ENCODE data around the gene ANXA2.

Gene ANXA2

DNA sequence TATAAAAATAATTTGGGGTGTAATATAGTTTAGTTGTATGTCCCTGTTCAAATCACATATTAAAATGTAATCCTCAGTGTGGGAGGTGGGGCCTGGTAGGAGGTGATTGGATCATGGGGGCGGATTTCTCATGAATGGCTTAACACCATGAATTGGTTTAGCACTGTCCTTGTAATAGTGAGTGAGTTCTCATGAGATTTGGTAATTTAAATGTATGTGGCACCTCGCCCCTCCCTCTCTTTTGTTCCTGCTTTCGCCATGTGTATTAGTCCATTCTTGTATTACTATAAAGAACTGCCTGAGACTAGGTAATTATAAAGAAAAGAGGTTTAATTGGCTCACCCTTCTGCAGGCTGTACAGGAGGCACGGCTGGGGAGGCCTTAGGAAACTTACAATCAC, 83.9 kb downstream of the ANXA2 start:
- ATAC-seq = no peak

DNA sequence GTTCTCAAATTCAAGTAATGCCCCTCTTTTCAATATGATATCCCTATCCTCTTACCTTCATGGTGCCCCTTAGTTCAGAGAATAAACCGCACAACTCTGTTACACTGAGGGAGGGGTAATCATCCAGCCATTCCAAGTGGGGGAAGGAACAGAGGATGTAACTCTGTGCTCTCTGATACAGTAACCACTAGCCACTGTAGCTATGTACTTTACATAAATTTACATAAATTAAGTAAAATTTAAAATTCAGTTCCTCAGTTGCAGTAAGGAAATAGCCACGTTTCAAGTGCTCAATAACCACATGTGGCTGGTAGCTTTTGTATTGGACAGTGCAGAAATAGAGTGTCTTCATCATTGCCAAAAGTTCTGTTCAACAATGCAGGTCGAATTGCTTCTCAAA, 90.8 kb downstream of the ANXA2 start:
- no peak for TF ChIP-seq GLIS3 (CRISPR knock-in tag; IDR thresholded peaks at IDR 0.05)
- TF ChIP-seq PPARA (CRISPR knock-in tag; IDR thresholded peaks at IDR 0.05; ENCODE audit: borderline replicate concordance) = no peak
- no peak for TF ChIP-seq ZC3H10 (CRISPR knock-in tag; IDR thresholded peaks at IDR 0.05)
- TF ChIP-seq, protein P1, sequence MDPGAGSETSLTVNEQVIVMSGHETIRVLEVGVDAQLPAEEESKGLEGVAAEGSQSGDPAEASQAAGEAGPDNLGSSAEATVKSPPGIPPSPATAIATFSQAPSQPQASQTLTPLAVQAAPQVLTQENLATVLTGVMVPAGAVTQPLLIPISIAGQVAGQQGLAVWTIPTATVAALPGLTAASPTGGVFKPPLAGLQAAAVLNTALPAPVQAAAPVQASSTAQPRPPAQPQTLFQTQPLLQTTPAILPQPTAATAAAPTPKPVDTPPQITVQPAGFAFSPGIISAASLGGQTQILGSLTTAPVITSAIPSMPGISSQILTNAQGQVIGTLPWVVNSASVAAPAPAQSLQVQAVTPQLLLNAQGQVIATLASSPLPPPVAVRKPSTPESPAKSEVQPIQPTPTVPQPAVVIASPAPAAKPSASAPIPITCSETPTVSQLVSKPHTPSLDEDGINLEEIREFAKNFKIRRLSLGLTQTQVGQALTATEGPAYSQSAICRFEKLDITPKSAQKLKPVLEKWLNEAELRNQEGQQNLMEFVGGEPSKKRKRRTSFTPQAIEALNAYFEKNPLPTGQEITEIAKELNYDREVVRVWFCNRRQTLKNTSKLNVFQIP (CRISPR knock-in tag; IDR thresholded peaks at IDR 0.05; ENCODE audit: borderline replicate concordance, low read depth) = no peak
- TF ChIP-seq ESRRG (CRISPR knock-in tag; IDR thresholded peaks at IDR 0.05) = no peak
- TF ChIP-seq ZFP30 (CRISPR knock-in tag; IDR thresholded peaks at IDR 0.05) = no peak
- no peak for TF ChIP-seq BACH2 (CRISPR knock-in tag; IDR thresholded peaks at IDR 0.05; ENCODE audit: borderline replicate concordance)
- TF ChIP-seq, protein P2, sequence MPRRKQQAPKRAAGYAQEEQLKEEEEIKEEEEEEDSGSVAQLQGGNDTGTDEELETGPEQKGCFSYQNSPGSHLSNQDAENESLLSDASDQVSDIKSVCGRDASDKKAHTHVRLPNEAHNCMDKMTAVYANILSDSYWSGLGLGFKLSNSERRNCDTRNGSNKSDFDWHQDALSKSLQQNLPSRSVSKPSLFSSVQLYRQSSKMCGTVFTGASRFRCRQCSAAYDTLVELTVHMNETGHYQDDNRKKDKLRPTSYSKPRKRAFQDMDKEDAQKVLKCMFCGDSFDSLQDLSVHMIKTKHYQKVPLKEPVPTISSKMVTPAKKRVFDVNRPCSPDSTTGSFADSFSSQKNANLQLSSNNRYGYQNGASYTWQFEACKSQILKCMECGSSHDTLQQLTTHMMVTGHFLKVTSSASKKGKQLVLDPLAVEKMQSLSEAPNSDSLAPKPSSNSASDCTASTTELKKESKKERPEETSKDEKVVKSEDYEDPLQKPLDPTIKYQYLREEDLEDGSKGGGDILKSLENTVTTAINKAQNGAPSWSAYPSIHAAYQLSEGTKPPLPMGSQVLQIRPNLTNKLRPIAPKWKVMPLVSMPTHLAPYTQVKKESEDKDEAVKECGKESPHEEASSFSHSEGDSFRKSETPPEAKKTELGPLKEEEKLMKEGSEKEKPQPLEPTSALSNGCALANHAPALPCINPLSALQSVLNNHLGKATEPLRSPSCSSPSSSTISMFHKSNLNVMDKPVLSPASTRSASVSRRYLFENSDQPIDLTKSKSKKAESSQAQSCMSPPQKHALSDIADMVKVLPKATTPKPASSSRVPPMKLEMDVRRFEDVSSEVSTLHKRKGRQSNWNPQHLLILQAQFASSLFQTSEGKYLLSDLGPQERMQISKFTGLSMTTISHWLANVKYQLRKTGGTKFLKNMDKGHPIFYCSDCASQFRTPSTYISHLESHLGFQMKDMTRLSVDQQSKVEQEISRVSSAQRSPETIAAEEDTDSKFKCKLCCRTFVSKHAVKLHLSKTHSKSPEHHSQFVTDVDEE (CRISPR knock-in tag; IDR thresholded peaks at IDR 0.05) = no peak
- TF ChIP-seq OSR1 (CRISPR knock-in tag; IDR thresholded peaks at IDR 0.05) = no peak
- TF ChIP-seq, protein P3, sequence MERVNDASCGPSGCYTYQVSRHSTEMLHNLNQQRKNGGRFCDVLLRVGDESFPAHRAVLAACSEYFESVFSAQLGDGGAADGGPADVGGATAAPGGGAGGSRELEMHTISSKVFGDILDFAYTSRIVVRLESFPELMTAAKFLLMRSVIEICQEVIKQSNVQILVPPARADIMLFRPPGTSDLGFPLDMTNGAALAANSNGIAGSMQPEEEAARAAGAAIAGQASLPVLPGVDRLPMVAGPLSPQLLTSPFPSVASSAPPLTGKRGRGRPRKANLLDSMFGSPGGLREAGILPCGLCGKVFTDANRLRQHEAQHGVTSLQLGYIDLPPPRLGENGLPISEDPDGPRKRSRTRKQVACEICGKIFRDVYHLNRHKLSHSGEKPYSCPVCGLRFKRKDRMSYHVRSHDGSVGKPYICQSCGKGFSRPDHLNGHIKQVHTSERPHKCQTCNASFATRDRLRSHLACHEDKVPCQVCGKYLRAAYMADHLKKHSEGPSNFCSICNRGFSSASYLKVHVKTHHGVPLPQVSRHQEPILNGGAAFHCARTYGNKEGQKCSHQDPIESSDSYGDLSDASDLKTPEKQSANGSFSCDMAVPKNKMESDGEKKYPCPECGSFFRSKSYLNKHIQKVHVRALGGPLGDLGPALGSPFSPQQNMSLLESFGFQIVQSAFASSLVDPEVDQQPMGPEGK (CRISPR knock-in tag; IDR thresholded peaks at IDR 0.05; ENCODE audit: borderline replicate concordance) = no peak
- TF ChIP-seq, protein P4, sequence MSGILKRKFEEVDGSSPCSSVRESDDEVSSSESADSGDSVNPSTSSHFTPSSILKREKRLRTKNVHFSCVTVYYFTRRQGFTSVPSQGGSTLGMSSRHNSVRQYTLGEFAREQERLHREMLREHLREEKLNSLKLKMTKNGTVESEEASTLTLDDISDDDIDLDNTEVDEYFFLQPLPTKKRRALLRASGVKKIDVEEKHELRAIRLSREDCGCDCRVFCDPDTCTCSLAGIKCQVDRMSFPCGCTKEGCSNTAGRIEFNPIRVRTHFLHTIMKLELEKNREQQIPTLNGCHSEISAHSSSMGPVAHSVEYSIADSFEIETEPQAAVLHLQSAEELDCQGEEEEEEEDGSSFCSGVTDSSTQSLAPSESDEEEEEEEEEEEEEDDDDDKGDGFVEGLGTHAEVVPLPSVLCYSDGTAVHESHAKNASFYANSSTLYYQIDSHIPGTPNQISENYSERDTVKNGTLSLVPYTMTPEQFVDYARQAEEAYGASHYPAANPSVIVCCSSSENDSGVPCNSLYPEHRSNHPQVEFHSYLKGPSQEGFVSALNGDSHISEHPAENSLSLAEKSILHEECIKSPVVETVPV (CRISPR knock-in tag; IDR thresholded peaks at IDR 0.05) = no peak
- TF ChIP-seq RARB (CRISPR knock-in tag; IDR thresholded peaks at IDR 0.05) = no peak
- TF ChIP-seq ARNTL (CRISPR knock-in tag; IDR thresholded peaks at IDR 0.05; ENCODE audit: borderline replicate concordance, low read depth) = no peak
- no peak for ATAC-seq

More for the DNA sequence above, 83.9 kb downstream of the ANXA2 start:
- TF ChIP-seq ISL1 (CRISPR knock-in tag; IDR thresholded peaks at IDR 0.05) (no peak), ZNF70 (CRISPR knock-in tag; IDR thresholded peaks at IDR 0.05) (no peak), PPARA (CRISPR knock-in tag; IDR thresholded peaks at IDR 0.05; ENCODE audit: borderline replicate concordance) (no peak), TCF4 (CRISPR knock-in tag; IDR thresholded peaks at IDR 0.05; ENCODE audit: borderline replicate concordance) (no peak), OSR1 (CRISPR knock-in tag; IDR thresholded peaks at IDR 0.05) (no peak), TOX (CRISPR knock-in tag; IDR thresholded peaks at IDR 0.05; ENCODE audit: borderline replicate concordance) (no peak), ARNTL (CRISPR knock-in tag; IDR thresholded peaks at IDR 0.05; ENCODE audit: borderline replicate concordance, low read depth) (no peak), ZC3H10 (CRISPR knock-in tag; IDR thresholded peaks at IDR 0.05) (no peak), ZFP30 (CRISPR knock-in tag; IDR thresholded peaks at IDR 0.05) (no peak), RARB (CRISPR knock-in tag; IDR thresholded peaks at IDR 0.05) (no peak)
- TF ChIP-seq, protein P2 (CRISPR knock-in tag; IDR thresholded peaks at IDR 0.05) = no peak
- TF ChIP-seq, protein P3 (CRISPR knock-in tag; IDR thresholded peaks at IDR 0.05; ENCODE audit: borderline replicate concordance) = no peak
- TF ChIP-seq, protein P5, sequence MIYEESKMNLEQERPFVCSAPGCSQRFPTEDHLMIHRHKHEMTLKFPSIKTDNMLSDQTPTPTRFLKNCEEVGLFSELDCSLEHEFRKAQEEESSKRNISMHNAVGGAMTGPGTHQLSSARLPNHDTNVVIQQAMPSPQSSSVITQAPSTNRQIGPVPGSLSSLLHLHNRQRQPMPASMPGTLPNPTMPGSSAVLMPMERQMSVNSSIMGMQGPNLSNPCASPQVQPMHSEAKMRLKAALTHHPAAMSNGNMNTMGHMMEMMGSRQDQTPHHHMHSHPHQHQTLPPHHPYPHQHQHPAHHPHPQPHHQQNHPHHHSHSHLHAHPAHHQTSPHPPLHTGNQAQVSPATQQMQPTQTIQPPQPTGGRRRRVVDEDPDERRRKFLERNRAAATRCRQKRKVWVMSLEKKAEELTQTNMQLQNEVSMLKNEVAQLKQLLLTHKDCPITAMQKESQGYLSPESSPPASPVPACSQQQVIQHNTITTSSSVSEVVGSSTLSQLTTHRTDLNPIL (CRISPR knock-in tag; IDR thresholded peaks at IDR 0.05; ENCODE audit: low read depth) = no peak

Data from SK-N-SH treated with all-trans-retinoic acid at 6 μM for 48 hours (cell line).